Upper lobe of left lung (tissue), 4 donors: ENCODE data around the gene LNX1.

ENCODE experiments used
- CTCF ChIP-seq, 6 experiments: fragments of 450-650 bp in 4 of 6; fragments of 200-600 bp in 2 of 6; sonication (generic) in 2 of 6; IDR thresholded peaks; one replicate each; pipeline ENCODE4 v1.5.1; 2016 to 2019; ENCODE audit warnings: antibody characterized with exemption in 6 of 6
- EP300 ChIP-seq, 4 donors: sonication (generic); formaldehyde crosslinking; IDR thresholded peaks; one replicate each; pipeline ENCODE4 v1.5.1; 2017; ENCODE audit warnings: antibody characterized with exemption in 4 of 4, control low read depth in 2 of 4
- POLR2A ChIP-seq, 4 donors: fragments of 450-650 bp; IDR thresholded peaks; one replicate each; pipeline ENCODE4 v1.5.1; 2016 to 2017; ENCODE audit warnings: antibody characterized with exemption in 4 of 4, mild to moderate bottlenecking in 2 of 4
- POLR2AphosphoS5 ChIP-seq, 2 donors: sonication (generic); formaldehyde crosslinking; IDR thresholded peaks; one replicate each; pipeline ENCODE4 v1.5.1; 2017; ENCODE audit warnings: antibody characterized with exemption in 2 of 2

GRCh38 chr4:53599632-53600031 lies 8.3 kb upstream of the LNX1 start:
- no peak for TF ChIP-seq CTCF (IDR thresholded peaks at IDR 0.05)
- TF ChIP-seq POLR2A (IDR thresholded peaks at IDR 0.05), result no peak
- no peak for TF ChIP-seq EP300 (IDR thresholded peaks at IDR 0.05)
- no peak for TF ChIP-seq POLR2AphosphoS5 (IDR thresholded peaks at IDR 0.05)
